HG03066 (cell line): Measurements from ENCODE around the gene CYP2D6.
"Not testable (repeated sequence)": the region's sequence is repeated elsewhere in the genome, so short reads cannot be mapped to it uniquely, and the experiment has no call there.

ENCODE experiments used
- ATAC-seq: cut with Tn5 transposase; IDR thresholded peaks from one replicate; pipeline ENCODE4 v1.9.1; 2021; ENCODE audit warnings: low read depth; ENCODE audit not compliant: unreplicated experiment

The CYP2D6 gene

GRCh38 chr22:42130639-42131431, at the start of gene CYP2D6:
CYP2D6 (minus strand) TSS chr22:42130810; CDS start chr22:42130791, 19 bp downstream.
- ATAC-seq = not testable (repeated sequence)

GRCh38 chr22:42179616-42180015, 49.0 kb upstream of the CYP2D6 start:
- no peak for ATAC-seq

- no peak for ATAC-seq
These were observed 48.4 kb upstream of the CYP2D6 start for GRCh38 chr22:42178910-42179519.

- ATAC-seq = no peak
These were observed 47.3 kb upstream of the CYP2D6 start for GRCh38 chr22:42177891-42178336.

- ATAC-seq = no peak
These were observed 45.8 kb upstream of the CYP2D6 start for GRCh38 chr22:42176255-42176915.

GRCh38 chr22:42174062-42174461, 43.5 kb upstream of the CYP2D6 start:
- ATAC-seq = no peak

- ATAC-seq = no peak
These were observed 42.7 kb upstream of the CYP2D6 start for GRCh38 chr22:42173183-42173926.

GRCh38 chr22:42172773-42173172, 42.2 kb upstream of the CYP2D6 start:
- no peak for ATAC-seq

- no peak for ATAC-seq
These were observed 41.5 kb upstream of the CYP2D6 start for GRCh38 chr22:42171946-42172719.

GRCh38 chr22:42171417-42171816, 40.8 kb upstream of the CYP2D6 start:
- no peak for ATAC-seq

GRCh38 chr22:42170946-42171345, 40.3 kb upstream of the CYP2D6 start:
- ATAC-seq = no peak

- ATAC-seq = no peak
These were observed 38.5 kb upstream of the CYP2D6 start for GRCh38 chr22:42169055-42169469.

- no peak for ATAC-seq
These were observed 37.9 kb upstream of the CYP2D6 start for GRCh38 chr22:42168476-42168875.

GRCh38 chr22:42167066-42167465, 36.5 kb upstream of the CYP2D6 start:
- ATAC-seq = no peak

- no peak for ATAC-seq
These were observed 34.3 kb upstream of the CYP2D6 start for GRCh38 chr22:42164901-42165300.

GRCh38 chr22:42163515-42163914, 32.9 kb upstream of the CYP2D6 start:
- ATAC-seq = no peak

- ATAC-seq = no peak
These were observed 32.3 kb upstream of the CYP2D6 start for GRCh38 chr22:42162728-42163489.

GRCh38 chr22:42160830-42161696, 30.5 kb upstream of the CYP2D6 start:
- no peak for ATAC-seq
